AG04450 (cell line): ENCODE results near the gene GPC6. TPM values are rescaled to one million over a fixed set of nuclear protein-coding genes. Genes with fewer than 3 reads are reported as not detected.

Experiments used
- CTCF ChIA-PET: fragments of 300-600, 350-600 bp; formaldehyde crosslinking; extraction: SDS; loops from one replicate; lab custom pipeline; 2022; ENCODE audit warnings: antibody characterized with exemption, inconsistent platforms; lab: Charles Lee
- POLR2A ChIA-PET: fragments of 350-600 bp; formaldehyde crosslinking; extraction: SDS; loops from one replicate; lab custom pipeline; 2021; ENCODE audit warnings: antibody characterized with exemption, inconsistent platforms; lab: Yijun Ruan, JAX
- DNase-seq: peaks from one replicate; pipeline ENCODE4 v3.0.0-alpha.2; 2011; ENCODE audit warnings: low read depth, low spot score
- H3K27ac ChIP-seq: one replicate; pipeline ENCODE4 v1.5.1; 2012; ENCODE audit warnings: low read depth, low read length, control low read depth
- H3K27me3 ChIP-seq: one replicate; pipeline ENCODE4 v1.6.0; 2012; ENCODE audit warnings: low read length; ENCODE audit not compliant: control insufficient read depth, insufficient read depth
- H3K4me3 ChIP-seq: 2 replicates; pipeline ENCODE4 v1.5.1; 2011; ENCODE audit warnings: mild to moderate bottlenecking, low read depth, low read length, control low read depth
- H3K9me3 ChIP-seq: 2 replicates; pipeline ENCODE4 v1.5.1; 2012; ENCODE audit warnings: low read length; ENCODE audit not compliant: control insufficient read depth, insufficient read depth
- CTCF ChIP-seq: IDR thresholded peaks from 2 replicates; pipeline ENCODE4 v1.5.1; 2011; ENCODE audit warnings: low read depth, low read length, control low read depth, inconsistent platforms
- polyA plus RNA-seq: library from polyadenylated mRNA; depleted of rRNA; stranded (reverse); fragments of >200 nt; gene quantifications from 2 replicates; pipeline ENCODE4 v1.2.3, GENCODE V29; 2011

GPC6 gene
- polyA plus RNA-seq, 1 experiment = 40.4 TPM

GRCh38 chr13:93409816-93410215 lies 183.2 kb downstream of the GPC6 start:
- Histone ChIP-seq H3K9me3 (no peaks in the 10 kb centered on the region), H3K4me3 (no peak overlapping the region), H3K27me3 (no peaks in the 10 kb centered on the region), H3K27ac (no peak overlapping the region)
- CTCF ChIA-PET = no interaction called here
- POLR2A ChIA-PET = no interaction called here
- DNase-seq = no peak
- no peak for TF ChIP-seq CTCF

- Histone ChIP-seq H3K27ac (no peak overlapping the region), H3K27me3 (no peaks in the 10 kb centered on the region), H3K4me3 (no peak overlapping the region), H3K9me3 (no peaks in the 10 kb centered on the region)
- no peak for DNase-seq
- TF ChIP-seq CTCF = no peak
- POLR2A ChIA-PET = interaction anchor here (0.5 kb wide), 1 partner anchor 118 kb away, joined by 5 read pairs; no protein-coding TSS in a partner anchor
- CTCF ChIA-PET = no interaction called here
Measured at GRCh38 chr13:93411186-93411680, 184.6 kb downstream of the GPC6 start.

- DNase-seq = no peak
Measured at GRCh38 chr13:93412676-93413075, 186.1 kb downstream of the GPC6 start.

GRCh38 chr13:93413972-93414717 lies 187.5 kb downstream of the GPC6 start:
- no peaks in the 10 kb centered on the region for H3K9me3 ChIP-seq
- H3K4me3 ChIP-seq = no peak overlapping the region
- ChIA-PET POLR2A (no interaction called here), CTCF (no interaction called here)
- no peak for TF ChIP-seq CTCF
- no peak overlapping the region for H3K27ac ChIP-seq
- H3K27me3 ChIP-seq = no peaks in the 10 kb centered on the region
- no peak for DNase-seq

More at GRCh38 chr13:93412676-93413075, 186.1 kb downstream of the GPC6 start:
- Histone ChIP-seq H3K4me3 (no peak overlapping the region), H3K27ac (no peak overlapping the region), H3K9me3 (no peaks in the 10 kb centered on the region), H3K27me3 (no peaks in the 10 kb centered on the region)
- ChIA-PET CTCF (no interaction called here), POLR2A (no interaction called here)
- TF ChIP-seq CTCF = no peak

- H3K27me3 ChIP-seq = no peaks in the 10 kb centered on the region
- no peaks in the 10 kb centered on the region for H3K9me3 ChIP-seq
- ChIA-PET POLR2A (interaction anchor here (0.6 kb wide), 1 partner anchor 1192 kb away, joined by 3 read pairs; no protein-coding TSS in a partner anchor), CTCF (no interaction called here)
- no peak overlapping the region for H3K27ac ChIP-seq
- no peak for DNase-seq
- TF ChIP-seq CTCF = no peak
- H3K4me3 ChIP-seq = no peak overlapping the region
Measured at GRCh38 chr13:93416736-93417355, 190.2 kb downstream of the GPC6 start.
